Measurements from ENCODE around the gene LCA5L.

LCA5L gene

DNA sequence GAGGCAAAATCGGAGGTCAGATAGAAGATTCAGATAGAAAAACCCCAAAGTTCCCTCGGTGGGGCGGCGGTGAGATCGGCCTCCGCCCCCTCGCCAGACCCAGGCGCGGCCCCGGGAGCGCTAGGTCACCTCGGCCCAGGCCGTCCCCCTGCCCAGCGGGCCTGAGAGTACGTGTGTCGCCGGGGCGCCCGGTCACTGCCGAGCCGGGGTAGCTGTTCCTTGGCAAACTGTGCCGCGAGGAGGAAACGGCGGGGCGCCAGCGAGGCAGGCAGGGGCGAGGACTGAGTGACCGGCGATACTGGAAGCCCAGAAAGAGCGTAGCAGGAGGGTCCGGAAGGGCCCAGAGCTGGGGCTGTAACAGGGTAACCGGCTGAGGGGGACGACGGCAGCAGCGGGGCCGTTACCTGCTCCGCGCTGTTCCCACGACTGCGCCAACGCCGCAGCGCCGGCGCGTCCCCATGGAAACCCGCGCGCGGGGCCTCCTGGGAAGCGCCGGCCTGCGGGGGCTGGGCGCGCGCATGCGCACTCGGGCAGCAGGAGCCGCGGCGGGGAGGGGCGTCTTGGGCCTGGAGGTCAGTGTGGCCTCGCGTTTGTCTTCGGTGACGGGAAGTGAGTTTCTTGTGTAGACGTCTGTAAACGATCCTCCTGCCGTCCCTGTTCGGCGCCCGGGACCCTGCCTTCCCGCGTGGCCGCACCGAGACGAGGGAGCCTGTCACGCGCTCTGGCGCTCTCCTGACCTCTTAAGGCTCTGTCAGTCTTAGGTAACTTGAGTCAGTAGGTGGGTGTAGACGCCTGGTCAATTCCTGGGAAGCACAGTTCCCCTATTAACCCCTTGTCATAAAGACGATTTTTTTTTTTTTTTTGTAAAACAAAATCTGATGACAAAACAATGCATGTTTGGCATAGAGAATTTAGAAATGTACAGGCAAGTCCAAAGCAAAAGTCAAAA is at the start of gene LCA5L:
Gene LCA5L, minus strand, starts transcription at position 458 of the 949 bp plus-strand sequence. CDS start 17,285 bp downstream, outside the sequence.
- peak; percentile 92 for DNase-seq

GRCh38 chr21:39489380-39489924 is 43.9 kb upstream of the LCA5L start:
- DNase-seq = no peak

DNA sequence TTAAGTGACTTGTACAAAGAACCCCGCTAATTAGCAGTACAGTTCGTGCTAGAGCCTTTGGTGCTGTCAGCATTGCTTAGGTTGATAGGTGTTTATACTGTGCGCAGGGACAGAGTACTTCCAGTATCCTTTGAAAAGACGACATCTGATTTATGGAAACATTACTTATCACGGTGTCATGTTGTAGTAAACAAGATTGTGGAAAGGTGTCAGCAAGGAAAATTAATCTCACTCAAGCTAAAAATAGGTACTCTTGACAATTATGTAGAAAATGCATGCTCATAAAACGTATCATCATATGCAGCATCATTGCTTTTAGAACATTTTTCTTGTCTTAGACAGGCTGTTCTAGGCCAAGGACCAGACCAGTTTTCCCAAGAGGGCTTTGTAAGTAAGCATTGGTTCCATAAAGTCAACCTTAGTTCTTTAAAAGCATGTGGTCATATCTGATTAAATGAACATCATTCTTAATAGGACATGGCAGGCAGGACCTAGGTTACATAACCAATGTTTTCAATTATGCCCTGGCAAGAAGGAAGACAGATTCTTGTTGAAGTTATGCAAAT is 39.2 kb upstream of the LCA5L start:
- DNase-seq = no peak

- no peak for DNase-seq
These were observed 38.3 kb upstream of the LCA5L start for GRCh38 chr21:39483917-39484316.

DNA sequence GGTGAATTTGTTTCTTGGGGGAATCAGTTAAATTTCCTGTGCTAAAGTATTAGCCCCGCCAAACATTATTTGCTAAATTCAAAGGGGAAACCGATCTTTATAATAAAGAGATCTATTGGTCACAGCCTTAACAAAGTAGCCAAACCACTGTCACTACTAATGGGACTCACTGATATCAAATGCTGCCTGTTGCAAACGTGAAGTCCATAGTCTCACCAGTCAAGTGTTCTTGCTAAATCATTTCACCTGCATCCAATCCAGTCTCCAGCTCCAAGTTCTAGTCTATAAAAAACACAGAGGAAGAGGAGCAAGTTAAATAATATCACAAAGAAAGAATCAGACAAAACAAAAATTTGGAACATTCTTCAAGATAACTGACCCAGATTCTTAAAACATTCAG is 36.3 kb upstream of the LCA5L start:
- DNase-seq = no peak

- DNase-seq = no peak
These were observed 34.7 kb upstream of the LCA5L start for GRCh38 chr21:39480271-39480670.

DNA sequence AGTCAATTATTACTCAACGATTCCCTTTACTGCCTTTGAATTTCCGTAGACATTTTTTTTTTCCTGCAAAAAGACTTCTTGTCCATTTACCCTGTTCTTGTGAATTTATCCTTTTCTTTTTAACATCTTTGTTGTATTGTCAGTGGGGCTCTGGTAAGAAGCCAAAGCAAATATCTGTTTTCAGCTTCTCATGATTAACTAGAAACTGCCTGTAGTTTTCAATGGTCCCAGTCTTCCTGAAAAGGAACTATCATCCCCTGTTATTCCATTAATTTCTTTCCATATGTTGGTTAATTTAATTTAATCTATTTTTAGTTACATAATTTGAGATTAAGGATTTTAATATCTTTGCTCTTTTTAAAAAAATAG is 34.2 kb upstream of the LCA5L start:
- DNase-seq = no peak

DNA sequence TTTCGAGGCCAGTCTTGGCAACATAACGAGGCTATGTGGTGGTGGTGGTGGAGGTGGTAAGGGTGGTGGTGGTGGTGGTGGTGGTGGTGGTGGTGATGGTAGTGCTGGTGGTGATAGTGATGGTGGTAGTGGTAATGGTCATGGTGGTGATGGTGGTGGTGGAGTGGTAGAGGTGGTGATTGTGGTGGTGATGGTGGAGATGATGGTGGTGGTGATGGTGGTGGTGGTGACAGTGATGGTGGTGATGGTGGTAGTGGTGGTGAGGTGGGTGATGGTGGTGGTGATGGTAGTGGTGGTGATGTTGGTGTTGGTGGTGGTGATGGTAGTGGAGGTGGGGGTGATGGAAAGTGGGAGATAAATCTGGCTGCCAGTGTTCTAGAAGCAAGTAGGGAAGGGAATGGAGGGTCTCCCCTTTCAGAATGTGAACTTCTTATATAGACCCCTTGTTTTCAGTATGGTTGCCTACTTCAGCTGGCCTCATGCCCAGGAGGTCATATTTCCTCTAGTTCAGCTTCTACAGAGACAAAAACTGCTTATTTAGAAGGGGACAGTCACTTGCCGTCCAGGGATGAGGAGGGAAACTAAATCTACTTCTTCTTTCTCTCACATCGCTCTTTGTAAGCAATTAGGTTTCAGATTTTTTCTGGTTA is 33.7 kb upstream of the LCA5L start:
- DNase-seq = no peak

DNA sequence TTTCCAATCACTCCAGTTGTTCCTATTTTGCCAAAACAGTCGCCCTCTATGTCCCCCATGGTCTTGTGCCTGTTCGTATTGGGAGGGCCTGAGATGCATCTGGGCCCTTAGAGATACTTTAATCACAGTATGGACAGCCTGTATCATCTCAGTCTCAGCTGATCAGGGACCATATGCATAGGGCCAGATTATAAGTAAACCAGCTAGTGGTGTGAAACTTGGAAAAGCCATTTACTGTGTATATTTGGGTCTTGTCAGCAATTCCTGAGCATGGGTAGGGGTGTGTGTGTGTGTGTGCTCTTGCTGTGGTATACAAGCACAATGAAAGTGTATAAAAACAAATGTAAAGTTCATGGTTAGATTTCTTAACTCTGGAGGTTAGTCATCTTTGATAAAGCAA is 29.0 kb upstream of the LCA5L start:
- DNase-seq = no peak

GRCh38 chr21:39472786-39473185 is 27.2 kb upstream of the LCA5L start:
- no peak for DNase-seq

GRCh38 chr21:39471598-39471997 is 26.0 kb upstream of the LCA5L start:
- DNase-seq = no peak

DNA sequence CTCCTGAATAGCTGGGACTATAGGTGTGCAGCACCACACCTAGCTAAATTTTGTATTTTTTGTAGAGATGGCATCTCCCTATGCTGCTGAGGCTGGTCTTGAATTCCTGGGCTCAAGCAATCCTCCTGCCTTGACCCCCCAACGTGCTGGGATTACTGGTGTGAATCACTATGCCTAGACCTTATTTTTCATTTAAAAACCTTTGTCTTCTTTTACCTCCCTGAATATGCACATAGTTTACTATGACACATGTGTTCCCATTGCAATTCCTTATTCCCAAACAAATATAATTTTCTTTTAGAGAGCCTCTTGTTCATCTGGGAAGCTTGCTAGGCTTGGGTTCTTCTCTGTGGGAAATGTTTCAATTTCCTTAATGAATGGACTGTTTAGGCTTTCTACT is 23.0 kb upstream of the LCA5L start:
- no peak for DNase-seq

DNA sequence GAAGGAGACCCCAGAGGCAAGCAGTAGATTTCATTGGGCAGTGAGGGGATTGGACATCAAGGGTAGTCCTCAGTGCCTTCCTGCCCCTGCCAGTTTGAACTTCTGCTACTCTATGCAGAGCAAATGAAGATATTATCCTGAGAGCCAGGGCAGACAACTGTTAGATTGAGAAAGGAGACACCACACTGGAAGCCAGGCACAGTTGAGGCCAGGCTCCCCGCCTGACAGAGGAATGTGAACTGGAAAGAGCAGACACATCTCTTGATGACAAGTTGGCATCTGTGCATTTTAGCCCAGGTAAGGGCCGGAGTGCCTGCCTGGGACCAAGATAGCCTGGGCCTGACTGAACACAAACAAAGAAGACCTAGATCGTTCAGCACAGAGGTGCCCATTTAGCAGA is 22.2 kb upstream of the LCA5L start:
- DNase-seq = no peak

DNA sequence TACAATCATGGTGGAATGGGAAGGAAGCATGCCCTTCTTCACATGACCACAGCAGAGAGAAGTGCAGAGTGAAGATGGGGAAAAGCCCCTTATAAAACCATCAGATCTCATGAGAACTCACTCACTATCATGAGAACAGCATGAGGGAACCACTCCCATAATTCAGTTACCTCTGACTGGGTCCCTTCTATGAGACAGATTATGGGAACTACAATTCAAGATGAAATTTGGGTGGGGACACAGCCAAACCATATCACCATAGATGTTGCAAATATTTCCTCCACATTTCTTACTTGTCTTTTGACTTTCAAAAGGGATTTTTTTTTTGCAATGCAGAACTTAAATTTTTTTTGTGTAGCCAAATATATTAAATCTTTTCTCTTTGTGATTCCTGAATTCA is 21.0 kb upstream of the LCA5L start:
- no peak for DNase-seq

DNA sequence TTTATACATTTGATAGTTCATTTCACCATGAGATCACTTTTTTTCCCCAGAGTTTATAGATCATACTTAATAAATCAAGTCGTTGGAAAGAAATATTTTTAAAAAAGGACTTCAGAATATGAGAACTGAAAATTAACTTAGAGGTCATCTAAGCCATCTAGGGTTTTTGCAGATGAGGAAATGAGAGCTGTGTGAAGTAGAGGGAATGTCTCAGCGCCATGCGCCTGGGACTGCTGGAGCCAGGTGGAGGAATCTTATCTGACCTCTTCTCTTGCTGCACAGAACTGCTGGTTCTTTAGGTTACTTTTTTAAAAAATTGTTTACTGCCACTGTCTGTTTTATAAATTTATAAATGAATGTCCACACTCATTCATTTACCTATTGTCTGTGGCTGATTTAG is 17.7 kb upstream of the LCA5L start:
- no peak for DNase-seq

GRCh38 chr21:39461419-39461818 is 15.8 kb upstream of the LCA5L start:
- DNase-seq = no peak

DNA sequence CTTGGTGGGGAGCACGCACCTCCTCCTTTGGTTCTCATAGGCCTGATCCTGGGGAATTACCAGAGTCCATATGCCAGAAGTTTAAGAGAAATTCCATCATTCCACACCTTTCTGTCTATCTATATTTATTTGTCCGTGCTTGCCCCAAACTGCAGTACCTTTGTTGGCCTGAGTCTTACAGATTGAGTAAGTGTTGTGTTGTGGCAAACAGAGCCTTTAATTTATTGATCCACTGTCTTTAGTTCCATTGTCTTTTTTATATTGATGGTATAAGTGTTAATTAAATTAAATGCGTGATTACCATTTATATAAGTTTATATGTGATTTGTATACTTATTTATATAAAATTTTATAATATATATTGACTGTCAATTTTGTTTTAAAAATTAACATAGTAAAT is 11.1 kb upstream of the LCA5L start:
- no peak for DNase-seq

GRCh38 chr21:39454949-39455668 is 9.5 kb upstream of the LCA5L start:
- DNase-seq = no peak

GRCh38 chr21:39453571-39454179 is 8.1 kb upstream of the LCA5L start:
- no peak for DNase-seq

DNA sequence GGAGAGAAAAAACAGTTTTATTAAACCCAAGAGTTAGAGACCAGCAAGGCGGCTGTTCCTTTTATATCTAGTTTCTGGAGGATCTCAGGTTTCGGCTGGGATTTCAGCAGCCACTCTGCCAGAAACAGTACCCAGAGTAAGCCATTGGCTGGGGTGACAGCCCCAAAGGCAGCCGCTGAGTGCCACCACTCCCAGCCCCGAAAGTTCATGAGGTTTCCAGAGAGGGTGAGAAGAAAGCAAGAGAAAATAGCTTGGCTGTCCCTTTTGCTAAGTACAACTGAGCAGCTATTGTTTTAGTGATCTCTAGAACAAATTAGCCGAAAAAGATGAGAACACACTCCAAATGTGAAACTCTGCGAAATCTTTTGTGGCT is 7.4 kb upstream of the LCA5L start:
- no peak for DNase-seq

DNA sequence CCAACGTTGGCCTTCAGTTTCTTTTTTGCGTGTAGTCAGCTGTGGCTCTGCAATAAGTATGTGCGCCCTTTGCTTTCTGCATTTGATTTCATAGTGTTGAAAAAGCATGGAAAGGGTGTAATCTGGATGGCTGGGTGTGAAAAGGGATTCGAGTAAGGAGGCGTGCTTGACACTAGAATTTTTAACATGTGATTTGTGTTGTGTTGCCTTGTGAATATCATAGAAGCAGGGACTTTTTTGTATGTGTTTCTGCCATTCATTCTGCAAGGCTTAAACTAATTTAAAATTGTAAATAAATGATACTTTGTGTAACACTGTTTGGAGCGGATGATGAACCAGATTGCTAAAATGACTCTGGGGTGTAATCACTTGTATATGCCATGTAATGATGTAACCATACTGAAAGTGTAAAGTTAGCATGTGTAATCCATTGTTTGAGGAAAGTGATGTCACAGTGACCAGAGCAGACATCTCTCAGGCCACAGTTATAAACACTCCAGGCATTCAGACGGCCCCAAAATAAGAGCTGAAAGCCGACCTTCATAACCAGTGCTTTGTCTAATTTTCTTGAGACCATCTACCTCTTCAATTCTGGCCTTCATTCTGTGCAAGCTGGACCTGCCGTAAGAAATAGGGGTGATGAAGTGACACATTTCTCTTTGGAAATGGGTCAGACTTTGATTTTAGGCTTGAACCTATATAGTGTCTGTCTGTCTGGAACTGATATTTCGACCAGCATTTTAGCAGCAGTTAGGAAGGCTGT is 6.8 kb upstream of the LCA5L start:
- no peak for DNase-seq

Data from CD4-positive, alpha-beta T cell treated with Interleukin-21 for 1 hour (primary cell).